GM21737 (cell line): ENCODE results near the gene SETBP1.

ENCODE experiments used
- ATAC-seq: cut with Tn5 transposase; IDR thresholded peaks from one replicate; pipeline ENCODE4 v1.9.1; 2021; ENCODE audit warnings: mild to moderate bottlenecking, moderate library complexity; ENCODE audit not compliant: unreplicated experiment

The SETBP1 gene

GRCh38 chr18:44730803-44731529 lies 50.3 kb downstream of the SETBP1 start:
- no peak for ATAC-seq

- ATAC-seq = no peak
These were observed 51.0 kb downstream of the SETBP1 start for GRCh38 chr18:44731530-44732237.

- ATAC-seq = no peak
These were observed 51.5 kb downstream of the SETBP1 start for GRCh38 chr18:44732238-44732563.

- no peak for ATAC-seq
These were observed 51.9 kb downstream of the SETBP1 start for GRCh38 chr18:44732599-44732998.

- no peak for ATAC-seq
These were observed 52.5 kb downstream of the SETBP1 start for GRCh38 chr18:44733069-44733753.

GRCh38 chr18:44733754-44734465 lies 53.2 kb downstream of the SETBP1 start:
- no peak for ATAC-seq

GRCh38 chr18:44735096-44735495 lies 54.4 kb downstream of the SETBP1 start:
- ATAC-seq = no peak

GRCh38 chr18:44736664-44737380 lies 56.1 kb downstream of the SETBP1 start:
- ATAC-seq = no peak

GRCh38 chr18:44737623-44738022 lies 56.9 kb downstream of the SETBP1 start:
- no peak for ATAC-seq

GRCh38 chr18:44740000-44740399 lies 59.3 kb downstream of the SETBP1 start:
- no peak for ATAC-seq

GRCh38 chr18:44741085-44741484 lies 60.4 kb downstream of the SETBP1 start:
- ATAC-seq = no peak

- no peak for ATAC-seq
These were observed 60.8 kb downstream of the SETBP1 start for GRCh38 chr18:44741511-44741910.

GRCh38 chr18:44742126-44742525 lies 61.4 kb downstream of the SETBP1 start:
- ATAC-seq = no peak

GRCh38 chr18:44742718-44743311 lies 62.1 kb downstream of the SETBP1 start:
- ATAC-seq = no peak

GRCh38 chr18:44743631-44744030 lies 62.9 kb downstream of the SETBP1 start:
- ATAC-seq = no peak

- ATAC-seq = no peak
These were observed 63.8 kb downstream of the SETBP1 start for GRCh38 chr18:44744161-44745121.

- no peak for ATAC-seq
These were observed 66.5 kb downstream of the SETBP1 start for GRCh38 chr18:44747157-44747556.

GRCh38 chr18:44748582-44748981 lies 67.9 kb downstream of the SETBP1 start:
- no peak for ATAC-seq

- no peak for ATAC-seq
These were observed 70.1 kb downstream of the SETBP1 start for GRCh38 chr18:44750774-44751173.
